ENCODE results near the gene HAX1. TPM values are rescaled to one million over a fixed set of nuclear protein-coding genes. Genes with fewer than 3 reads are reported as not detected.
A peak's percentile ranks its signal among the peaks of the same experiment; 100 is the strongest.

Gene HAX1
- total and polyA plus RNA-seq, 10 of the 15 experiments (the other 5 are each of a cell fraction or from before 2014, with no cell fraction given) = 95.3 to 288 (median 147) TPM

GRCh38 chr1:154240294-154240833 is 32.1 kb upstream of the HAX1 start:
- H2AFZ ChIP-seq (ENCODE audit: control insufficient read depth, low read depth, low read length) = no peak overlapping the region
- FAIRE-seq = no peak
- H3K27me3 ChIP-seq (replicated peaks in 1 of 2; ENCODE audit: control insufficient read depth in 2 of 2, insufficient read depth in 2 of 2, low read length in 1 of 2) = no peaks in the 10 kb centered on the region
- H3K4me3 ChIP-seq = no peak overlapping the region
- ATAC-seq = peak; percentile 65
- SMC1A ChIA-PET (ENCODE audit: uncharacterized antibody, unreplicated experiment) = interaction anchor here (0.9 to 1.0 kb wide), 3 partner anchors 9 to 94 kb away, joined by 3 read pairs; no protein-coding TSS in a partner anchor
- in situ Hi-C loops (cut with MboI) (no loop called here), intact Hi-C loops (cut with micrococcal nuclease; ENCODE audit: unreplicated experiment) (no loop called here)
- TF ChIP-seq PML (IDR thresholded peaks at IDR 0.05; ENCODE audit: low read length) (no peak), NKRF (conservative IDR thresholded peaks at IDR 0.05) (no peak), KDM1A (IDR thresholded peaks at IDR 0.05; ENCODE audit: borderline replicate concordance) (no peak)
- H3K4me2 ChIP-seq (ENCODE audit: control insufficient read depth, insufficient read depth) = no peak overlapping the region
- POLR2A ChIA-PET = interaction anchor here (0.7 kb wide), 1 partner anchor 248 kb away, joined by 3 read pairs; no protein-coding TSS in a partner anchor
- WGBS (ENCODE audit: insufficient coverage, insufficient replicate concordance, low lambda C conversion rate, missing lambda C conversion rate) = 97% methylated on average over 3 of the region's 3 CpGs
- H3K36me3 ChIP-seq (ENCODE audit: control insufficient read depth in 2 of 2, insufficient read depth in 2 of 2, low read length in 1 of 2) = peaks cover 10 to 48% of the 10 kb centered on the region in 2 experiments
- 0 out of 2 replicates have a peak, but pooled peaks cover 2% of the 10 kb centered on the region for H4K20me1 ChIP-seq (ENCODE audit: control insufficient read depth, insufficient read depth)
- no peak overlapping the region for H3K9ac ChIP-seq (ENCODE audit: control insufficient read depth, insufficient read depth, low read length)
- CTCF ChIA-PET = no interaction called here
- RAD21 ChIA-PET (ENCODE audit: unreplicated experiment) = no interaction called here
- no peak for DNase-seq (ENCODE audit: low read depth, low spot score)
- no TSS peak for BruUV-seq (replicated peaks)
- H3K9me3 ChIP-seq (replicated peaks; ENCODE audit: control insufficient read depth, insufficient read depth, low read length) = no peaks in the 10 kb centered on the region
- no peak overlapping the region for H3K27ac ChIP-seq (ENCODE audit: control insufficient read depth, insufficient read depth)
- no peaks in the 10 kb centered on the region for H3K4me1 ChIP-seq (ENCODE audit: control insufficient read depth, insufficient read depth, low read length)
- peaks cover 10% of the 10 kb centered on the region for H3K79me2 ChIP-seq (ENCODE audit: control insufficient read depth, insufficient read depth, low read length)

- H3K9me3 ChIP-seq (replicated peaks; ENCODE audit: control insufficient read depth, insufficient read depth, low read length) = no peaks in the 10 kb centered on the region
- no peak overlapping the region for H3K4me2 ChIP-seq (ENCODE audit: control insufficient read depth, insufficient read depth)
- in situ Hi-C loops (cut with MboI) (no loop called here), intact Hi-C loops (cut with micrococcal nuclease; ENCODE audit: unreplicated experiment) (no loop called here)
- peaks cover 14 to 40% of the 10 kb centered on the region in 2 experiments for H3K36me3 ChIP-seq (ENCODE audit: control insufficient read depth in 2 of 2, insufficient read depth in 2 of 2, low read length in 1 of 2)
- no TSS peak for BruUV-seq (replicated peaks)
- no peaks in the 10 kb centered on the region for H3K27me3 ChIP-seq (replicated peaks in 1 of 2; ENCODE audit: control insufficient read depth in 2 of 2, insufficient read depth in 2 of 2, low read length in 1 of 2)
- no peak overlapping the region for H3K4me3 ChIP-seq
- 0 out of 2 replicates have a peak, but pooled peaks cover 2% of the 10 kb centered on the region for H4K20me1 ChIP-seq (ENCODE audit: control insufficient read depth, insufficient read depth)
- H2AFZ ChIP-seq (ENCODE audit: control insufficient read depth, low read depth, low read length) = no peak overlapping the region
- DNase-seq (ENCODE audit: low read depth, low spot score) (no peak), FAIRE-seq (no peak), ATAC-seq (no peak)
- ChIA-PET POLR2A (no interaction called here), SMC1A (ENCODE audit: uncharacterized antibody, unreplicated experiment) (no interaction called here), RAD21 (ENCODE audit: unreplicated experiment) (no interaction called here), CTCF (interaction anchor here (1.2 kb wide), 1 partner anchor 93 kb away, joined by 3 read pairs; no protein-coding TSS in a partner anchor)
- WGBS (ENCODE audit: insufficient coverage, insufficient replicate concordance, low lambda C conversion rate, missing lambda C conversion rate) = 99% methylated on average over 3 of the region's 3 CpGs
- peaks cover 10% of the 10 kb centered on the region for H3K79me2 ChIP-seq (ENCODE audit: control insufficient read depth, insufficient read depth, low read length)
- TF ChIP-seq ATF7 (IDR thresholded peaks at IDR 0.05; ENCODE audit: low read depth) = no peak
- no peak for TF ChIP-seq NKRF (conservative IDR thresholded peaks at IDR 0.05)
- no peak for TF ChIP-seq SUZ12 (IDR thresholded peaks at IDR 0.05; ENCODE audit: unreplicated experiment)
- no peaks in the 10 kb centered on the region for H3K4me1 ChIP-seq (ENCODE audit: control insufficient read depth, insufficient read depth, low read length)
- H3K27ac ChIP-seq (ENCODE audit: control insufficient read depth, insufficient read depth) = no peak overlapping the region
- H3K9ac ChIP-seq (ENCODE audit: control insufficient read depth, insufficient read depth, low read length) = no peak overlapping the region
These were observed 30.6 kb upstream of the HAX1 start for GRCh38 chr1:154241703-154242351.
